HG03135 (cell line): ENCODE measurements around the gene SYF2.

ENCODE experiments used
- ATAC-seq: cut with Tn5 transposase; IDR thresholded peaks from one replicate; pipeline ENCODE4 v1.9.1; 2021; ENCODE audit warnings: mild to moderate bottlenecking, moderate library complexity; ENCODE audit not compliant: unreplicated experiment

Gene SYF2

DNA sequence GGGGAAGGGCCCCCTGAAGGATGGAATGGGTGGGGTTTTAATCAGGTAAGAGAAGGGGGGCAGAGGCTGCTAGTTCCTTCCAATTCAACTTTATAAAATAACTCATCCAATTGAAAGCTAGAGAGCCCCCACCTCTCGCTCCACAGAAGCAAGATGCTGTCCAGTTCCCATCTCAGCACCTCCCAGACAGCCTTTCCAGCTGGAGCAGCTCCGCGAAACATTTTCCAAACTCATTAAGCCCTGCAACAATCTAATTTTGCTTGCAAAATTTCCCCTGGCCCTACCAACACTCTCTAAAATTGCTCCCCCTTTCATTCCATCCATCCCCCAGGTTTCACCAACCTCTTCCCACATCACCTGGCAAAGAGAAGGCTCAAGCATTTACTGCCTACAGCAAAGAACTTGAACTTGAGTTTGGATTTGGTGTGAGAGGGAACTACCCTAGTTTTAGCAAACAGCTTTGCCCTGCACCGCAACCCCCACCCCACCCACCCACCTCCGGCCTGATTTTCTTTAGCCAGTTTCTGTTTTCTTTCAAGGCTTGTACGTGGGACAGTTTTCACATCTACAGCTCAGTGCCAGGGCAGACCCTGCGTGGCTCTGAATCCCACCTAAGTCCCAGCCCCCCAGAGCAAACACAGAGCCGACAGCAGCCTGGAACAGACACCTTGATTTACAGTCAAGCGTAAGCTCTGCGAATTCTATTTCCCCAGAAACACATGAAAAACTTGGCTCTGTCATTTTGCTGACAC is 46.7 kb downstream of the SYF2 start:
- ATAC-seq, result no peak

- ATAC-seq, result no peak
Measured at GRCh38 chr1:25184001-25184762, 48.1 kb downstream of the SYF2 start.

GRCh38 chr1:25183126-25183980 is 48.9 kb downstream of the SYF2 start:
- no peak for ATAC-seq

GRCh38 chr1:25182629-25183028 is 49.7 kb downstream of the SYF2 start:
- ATAC-seq, result no peak

DNA sequence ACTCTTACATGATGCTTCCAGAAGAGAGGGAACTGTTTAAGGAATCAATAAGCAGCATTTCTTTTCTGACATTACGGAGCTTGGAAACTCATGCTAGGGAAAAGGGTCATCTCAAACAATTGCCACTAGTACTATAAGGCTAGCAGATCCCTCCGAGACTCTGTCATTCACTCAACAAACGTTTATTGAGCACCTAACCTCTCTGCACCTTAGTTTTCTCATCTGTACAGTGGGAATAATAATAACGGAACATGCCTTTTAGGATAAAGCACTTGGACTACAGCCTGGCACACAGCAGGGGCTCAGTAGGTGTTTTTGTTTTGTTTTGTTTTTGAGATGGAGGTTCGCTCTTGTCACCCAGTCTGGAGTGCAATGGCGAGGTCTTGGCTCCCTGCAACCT is 51.3 kb downstream of the SYF2 start:
- ATAC-seq, result no peak

- no peak for ATAC-seq
Measured at GRCh38 chr1:25178917-25179561, 53.3 kb downstream of the SYF2 start.

DNA sequence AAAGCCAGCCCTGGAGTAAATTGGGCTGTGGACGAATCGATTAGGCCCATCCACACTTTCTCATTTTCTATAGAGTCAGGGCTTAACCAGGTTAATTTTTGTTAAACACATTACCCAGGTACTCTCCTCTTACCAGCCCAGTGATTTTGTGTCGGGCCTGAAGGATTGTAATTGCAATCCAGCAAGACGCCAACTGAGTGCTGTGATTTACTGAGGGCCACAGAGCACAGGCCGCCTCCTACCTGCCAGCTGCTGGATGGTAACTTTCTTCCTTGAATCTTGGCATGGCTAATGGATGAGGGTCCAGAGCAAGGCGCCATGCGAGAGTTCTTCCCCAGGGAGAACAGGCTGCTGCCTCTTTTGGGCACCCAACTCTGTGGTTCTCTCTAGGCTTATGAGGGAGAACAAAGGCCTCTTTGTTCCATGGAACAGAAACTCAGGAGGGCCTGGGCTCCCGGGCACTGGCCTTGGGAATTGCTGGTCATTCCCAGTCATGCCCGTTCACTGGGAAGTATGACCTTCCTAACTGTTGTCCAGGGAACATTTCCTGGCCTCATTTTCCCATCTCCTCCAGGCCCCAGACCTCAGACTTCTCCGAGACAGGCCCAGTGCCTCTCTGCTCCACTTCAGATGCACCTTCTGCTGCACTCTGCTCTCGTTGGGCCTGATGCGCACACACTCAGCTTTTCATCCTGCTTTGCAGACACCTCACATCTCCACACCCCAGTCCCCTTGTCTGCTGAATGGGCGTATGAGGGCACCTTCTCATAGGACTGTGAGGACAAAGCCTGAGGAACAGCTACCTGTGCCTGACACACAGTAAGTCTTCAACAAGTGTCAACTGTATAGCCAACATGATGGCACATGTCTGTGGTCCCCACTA is 57.3 kb downstream of the SYF2 start:
- no peak for ATAC-seq

DNA sequence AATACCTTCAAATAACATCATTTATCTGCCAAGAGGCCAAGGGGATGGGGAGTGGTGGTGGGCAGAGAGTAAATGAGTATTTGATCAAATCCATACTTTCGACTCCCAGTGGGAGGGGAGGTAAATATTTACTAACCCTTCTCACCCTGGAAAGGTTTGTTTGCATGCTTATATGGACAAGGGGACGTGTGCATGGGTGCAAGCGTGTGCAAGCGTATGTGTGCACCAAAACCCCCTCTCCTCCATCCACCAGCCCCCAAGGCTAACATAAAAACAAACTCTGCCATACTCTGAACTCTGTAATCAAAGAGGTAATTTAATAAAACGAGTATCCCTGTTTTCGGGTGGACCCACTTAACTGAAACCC is 58.0 kb downstream of the SYF2 start:
- ATAC-seq, result no peak

- no peak for ATAC-seq
Measured at GRCh38 chr1:25173809-25174340, 58.4 kb downstream of the SYF2 start.
